ENCODE results near the gene HES4. TPM values are rescaled to one million over a fixed set of nuclear protein-coding genes. Genes with fewer than 3 reads are reported as not detected.
"Not testable (repeated sequence)": the region's sequence is repeated elsewhere in the genome, so short reads cannot be mapped to it uniquely, and the experiment has no call there.

HES4 gene
- total RNA-seq, 1 experiment from 2014 or later: 233 TPM

DNA sequence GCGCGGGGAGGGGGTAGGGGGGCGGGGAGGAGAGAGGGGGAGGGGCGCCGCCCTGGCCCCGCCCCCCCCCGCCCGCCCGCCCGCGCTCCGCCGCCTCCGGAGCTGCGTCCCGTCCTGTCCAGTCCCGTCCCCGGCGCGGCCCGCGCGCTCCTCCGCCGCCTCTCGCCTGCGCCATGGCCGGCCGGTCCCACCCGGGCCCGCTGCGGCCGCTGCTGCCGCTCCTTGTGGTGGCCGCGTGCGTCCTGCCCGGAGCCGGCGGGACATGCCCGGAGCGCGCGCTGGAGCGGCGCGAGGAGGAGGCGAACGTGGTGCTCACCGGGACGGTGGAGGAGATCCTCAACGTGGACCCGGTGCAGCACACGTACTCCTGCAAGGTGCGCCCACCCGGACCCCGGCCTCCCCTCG lies 20.1 kb upstream of the HES4 start, which contains the start of gene AGRN:
Gene AGRN (plus strand): TSS at position 121 of the 405 bp plus-strand sequence. CDS start 53 bp downstream, at position 174.
- Histone ChIP-seq H3K9ac (ENCODE audit: low read length) (peak within 1 kb of the TSS; percentile 93), H2AFZ (ENCODE audit: low read length) (no peak within 1 kb of the TSS), H3K27ac (ENCODE audit: low read length) (peak within 1 kb of the TSS; percentile 96), H3K9me2 (replicated peaks; ENCODE audit: low read length) (no peaks in the 10 kb centered on the region), H3K4me3 (ENCODE audit: low read length) (peak within 1 kb of the TSS; percentile 84), H4K20me1 (ENCODE audit: low read length) (peaks cover 20% of the 10 kb centered on the region), H3K27me3 (ENCODE audit: low read length) (no peaks in the 10 kb centered on the region), H3F3A (ENCODE audit: low read length, unreplicated experiment) (no peaks in the 10 kb centered on the region), H3K36me3 (ENCODE audit: low read depth, low read length) (peaks cover 20% of the 10 kb centered on the region; the same call in 1 of the 2 replicates), H3K4me1 (ENCODE audit: insufficient read depth, low read length) (peaks cover 44% of the 10 kb centered on the region), H3K9me3 (ENCODE audit: low read length) (no peaks in the 10 kb centered on the region), H3K79me2 (ENCODE audit: low read length) (peaks cover 55% of the 10 kb centered on the region), H3K4me2 (ENCODE audit: low read length) (peak within 1 kb of the TSS; percentile 99)
- intact Hi-C loops (cut with micrococcal nuclease): no loop called here
- TF ChIP-seq, protein P1, sequence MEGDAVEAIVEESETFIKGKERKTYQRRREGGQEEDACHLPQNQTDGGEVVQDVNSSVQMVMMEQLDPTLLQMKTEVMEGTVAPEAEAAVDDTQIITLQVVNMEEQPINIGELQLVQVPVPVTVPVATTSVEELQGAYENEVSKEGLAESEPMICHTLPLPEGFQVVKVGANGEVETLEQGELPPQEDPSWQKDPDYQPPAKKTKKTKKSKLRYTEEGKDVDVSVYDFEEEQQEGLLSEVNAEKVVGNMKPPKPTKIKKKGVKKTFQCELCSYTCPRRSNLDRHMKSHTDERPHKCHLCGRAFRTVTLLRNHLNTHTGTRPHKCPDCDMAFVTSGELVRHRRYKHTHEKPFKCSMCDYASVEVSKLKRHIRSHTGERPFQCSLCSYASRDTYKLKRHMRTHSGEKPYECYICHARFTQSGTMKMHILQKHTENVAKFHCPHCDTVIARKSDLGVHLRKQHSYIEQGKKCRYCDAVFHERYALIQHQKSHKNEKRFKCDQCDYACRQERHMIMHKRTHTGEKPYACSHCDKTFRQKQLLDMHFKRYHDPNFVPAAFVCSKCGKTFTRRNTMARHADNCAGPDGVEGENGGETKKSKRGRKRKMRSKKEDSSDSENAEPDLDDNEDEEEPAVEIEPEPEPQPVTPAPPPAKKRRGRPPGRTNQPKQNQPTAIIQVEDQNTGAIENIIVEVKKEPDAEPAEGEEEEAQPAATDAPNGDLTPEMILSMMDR (conservative IDR thresholded peaks at IDR 0.05; ENCODE audit: low read depth, low read length): no peak
- TF ChIP-seq EZH2phosphoT487 (IDR thresholded peaks at IDR 0.05; ENCODE audit: borderline replicate concordance, low read length) (no peak), EZH2 (IDR thresholded peaks at IDR 0.05; ENCODE audit: low read length, unreplicated experiment) (no peak)
- DNase-seq (no peak), ATAC-seq (peak; percentile 32)
- ChIA-PET POLR2A (ENCODE audit: unreplicated experiment) (interaction anchor here (0.6 to 0.9 kb wide), 2 partner anchors 20 to 381 kb away, joined by 5 to 10 read pairs; partner anchors contain the start of gene HES4), CTCF (interaction anchor here (0.6 to 1.5 kb wide), 4 partner anchors 19 to 44 kb away, joined by 3 to 10 read pairs (median 4); no protein-coding TSS in a partner anchor)
- no TSS peak for BruUV-seq (replicated peaks)

DNA sequence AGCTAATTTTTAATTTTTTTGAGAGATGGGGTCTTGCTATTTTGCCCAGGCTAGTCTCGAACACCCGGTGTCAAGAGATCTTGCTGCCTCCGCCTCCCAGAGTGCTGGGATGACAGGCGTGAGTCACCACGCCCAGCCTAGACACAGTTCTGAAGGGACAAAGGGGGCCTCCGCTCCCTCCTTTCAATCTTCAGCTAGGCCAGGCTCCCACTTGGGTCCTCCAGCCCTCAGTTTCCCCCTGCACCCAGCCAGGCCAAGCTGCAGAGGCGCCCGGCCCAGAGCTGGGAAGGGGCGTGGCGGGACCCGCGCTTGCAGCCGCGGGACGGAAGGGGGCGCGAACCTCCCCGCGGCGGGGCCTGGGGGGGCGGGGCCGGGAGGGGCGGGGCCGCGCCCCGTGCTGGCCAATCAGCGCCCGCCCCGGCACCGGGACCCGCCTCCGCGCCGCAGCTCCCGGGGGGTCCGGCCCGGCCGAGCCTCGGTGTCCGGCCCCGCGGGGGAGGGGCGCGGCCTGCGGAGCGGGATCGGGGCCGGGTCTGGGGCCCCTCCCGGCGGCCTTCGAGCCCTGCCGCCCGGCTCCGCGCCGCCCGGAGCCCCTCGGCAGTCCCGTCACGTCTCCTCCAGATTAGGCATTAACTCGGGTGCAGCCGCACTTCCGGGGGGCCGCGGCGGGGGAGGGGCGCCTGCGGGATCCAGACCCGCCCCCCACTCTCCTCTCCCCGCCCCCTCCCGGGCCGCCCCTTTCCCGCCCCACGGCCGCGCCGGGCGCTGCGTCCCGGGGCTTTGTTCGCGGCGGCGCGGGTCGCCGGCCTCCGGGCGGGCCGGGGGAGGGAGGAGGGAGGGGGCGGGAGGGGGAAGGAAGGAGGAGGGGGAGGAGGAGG lies 19.5 kb upstream of the HES4 start:
- peaks cover 44% of the 10 kb centered on the region for H3K4me1 ChIP-seq (ENCODE audit: insufficient read depth, low read length)
- CTCF ChIA-PET: interaction anchor here (0.6 to 1.5 kb wide), 9 partner anchors 17 to 272 kb away, joined by 3 to 10 read pairs (median 4); no protein-coding TSS in a partner anchor
- H3K36me3 ChIP-seq (ENCODE audit: low read depth, low read length): peaks cover 18% of the 10 kb centered on the region; the same call in 1 of the 2 replicates
- peak overlapping the region; percentile 64 for H3K4me2 ChIP-seq (ENCODE audit: low read length)
- H3K9me3 ChIP-seq (ENCODE audit: low read length): no peaks in the 10 kb centered on the region
- H3K27ac ChIP-seq (ENCODE audit: low read length): no peak overlapping the region
- H3K79me2 ChIP-seq (ENCODE audit: low read length): peaks cover 55% of the 10 kb centered on the region
- H3K27me3 ChIP-seq (ENCODE audit: low read length): no peaks in the 10 kb centered on the region
- no peaks in the 10 kb centered on the region for H3K9me2 ChIP-seq (replicated peaks; ENCODE audit: low read length)
- no peak overlapping the region for H2AFZ ChIP-seq (ENCODE audit: low read length)
- peak overlapping the region; percentile 37; the same call in 1 of the 2 replicates for H3K4me3 ChIP-seq (ENCODE audit: low read length)
- no peak overlapping the region for H3K9ac ChIP-seq (ENCODE audit: low read length)
- peaks cover 18% of the 10 kb centered on the region for H4K20me1 ChIP-seq (ENCODE audit: low read length)
- intact Hi-C loops (cut with micrococcal nuclease): no loop called here
- TF ChIP-seq, protein P1 (conservative IDR thresholded peaks at IDR 0.05; ENCODE audit: low read depth, low read length): peak; percentile 50
- TF ChIP-seq EZH2 (IDR thresholded peaks at IDR 0.05; ENCODE audit: low read length, unreplicated experiment): no peak
- ATAC-seq: peak; percentile 56
- no peaks in the 10 kb centered on the region for H3F3A ChIP-seq (ENCODE audit: low read length, unreplicated experiment)
- POLR2A ChIA-PET (ENCODE audit: unreplicated experiment): interaction anchor here (0.9 kb wide), 1 partner anchor 19 kb away, joined by 5 read pairs; the partner anchor contains the start of gene HES4
- DNase-seq: peak; percentile 96
- BruUV-seq (replicated peaks): no TSS peak

GRCh38 chr1:1018321-1018685 lies 18.4 kb upstream of the HES4 start:
- ATAC-seq; BruUV-seq (replicated peaks); H3K9me3 ChIP-seq (ENCODE audit: low read length); H3K9ac ChIP-seq (ENCODE audit: low read length); H2AFZ ChIP-seq (ENCODE audit: low read length); H3K27me3 ChIP-seq (ENCODE audit: low read length); H3K4me2 ChIP-seq (ENCODE audit: low read length); H3K4me3 ChIP-seq (ENCODE audit: low read length); H3F3A ChIP-seq (ENCODE audit: low read length, unreplicated experiment); intact Hi-C loops (cut with micrococcal nuclease); H3K9me2 ChIP-seq (replicated peaks; ENCODE audit: low read length); DNase-seq; H3K27ac ChIP-seq (ENCODE audit: low read length): not testable (repeated sequence)
- H3K36me3 ChIP-seq (ENCODE audit: low read depth, low read length): peaks cover 13% of the 10 kb centered on the region; the same call in 1 of the 2 replicates
- peaks cover 55% of the 10 kb centered on the region for H3K79me2 ChIP-seq (ENCODE audit: low read length)
- ChIA-PET POLR2A (ENCODE audit: unreplicated experiment) (interaction anchor here (0.5 to 0.6 kb wide), 2 partner anchors 20 to 568 kb away, joined by 3 to 6 read pairs; no protein-coding TSS in a partner anchor), CTCF (interaction anchor here (0.7 to 1.5 kb wide), 3 partner anchors 18 to 61 kb away, joined by 3 to 10 read pairs (median 3); no protein-coding TSS in a partner anchor)
- H4K20me1 ChIP-seq (ENCODE audit: low read length): peaks cover 14% of the 10 kb centered on the region
- peaks cover 36% of the 10 kb centered on the region for H3K4me1 ChIP-seq (ENCODE audit: insufficient read depth, low read length)

- BruUV-seq (replicated peaks); ATAC-seq; H3K36me3 ChIP-seq (ENCODE audit: low read depth, low read length); H3K4me3 ChIP-seq (ENCODE audit: low read length); CTCF ChIA-PET; H2AFZ ChIP-seq (ENCODE audit: low read length); intact Hi-C loops (cut with micrococcal nuclease); H4K20me1 ChIP-seq (ENCODE audit: low read length); H3K4me2 ChIP-seq (ENCODE audit: low read length); H3K27me3 ChIP-seq (ENCODE audit: low read length); H3K27ac ChIP-seq (ENCODE audit: low read length); H3K9me2 ChIP-seq (replicated peaks; ENCODE audit: low read length); H3F3A ChIP-seq (ENCODE audit: low read length, unreplicated experiment); H3K9me3 ChIP-seq (ENCODE audit: low read length); H3K9ac ChIP-seq (ENCODE audit: low read length): not testable (repeated sequence)
- Histone ChIP-seq H3K4me1 (ENCODE audit: insufficient read depth, low read length) (peaks cover 33% of the 10 kb centered on the region), H3K79me2 (ENCODE audit: low read length) (peaks cover 48% of the 10 kb centered on the region)
- peak; percentile 45 for DNase-seq
- POLR2A ChIA-PET (ENCODE audit: unreplicated experiment): interaction anchor here (0.5 to 0.7 kb wide), 5 partner anchors 20 to 1176 kb away, joined by 3 to 11 read pairs (median 5); no protein-coding TSS in a partner anchor
These were observed 17.8 kb upstream of the HES4 start for GRCh38 chr1:1017397-1018320.
